Fibroblast of peridontal ligament (primary cell): ENCODE data around the gene GAS6.
A peak's percentile ranks its signal among the peaks of the same experiment; 100 is the strongest.
"Not testable (repeated sequence)": the region's sequence is repeated elsewhere in the genome, so short reads cannot be mapped to it uniquely, and the experiment has no call there.

ENCODE experiments used
- DNase-seq: peaks from one replicate; pipeline ENCODE4 v3.0.0-alpha.2; 2010; ENCODE audit errors: extremely low read depth

GAS6 gene

DNA sequence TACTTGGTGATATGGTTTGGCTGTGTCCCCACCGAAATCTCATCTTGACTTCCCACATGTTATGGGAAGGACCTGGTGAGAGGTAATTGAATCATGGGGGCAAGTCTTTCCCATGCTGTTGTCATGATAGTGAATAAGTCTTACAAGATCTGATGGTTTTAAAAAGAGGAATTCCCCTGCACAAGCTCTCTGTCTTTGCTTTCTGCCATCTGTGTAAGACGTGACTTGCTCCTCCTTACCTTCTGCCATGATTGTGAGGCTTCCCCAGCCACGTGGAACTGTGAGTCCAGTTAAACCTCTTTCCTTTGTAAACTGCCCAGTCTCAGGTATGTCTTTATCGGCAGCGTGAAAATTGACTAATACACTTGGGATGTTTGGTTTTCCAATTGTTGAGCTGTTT, 4.0 kb upstream of the GAS6 start:
- DNase-seq = not testable (repeated sequence)

DNA sequence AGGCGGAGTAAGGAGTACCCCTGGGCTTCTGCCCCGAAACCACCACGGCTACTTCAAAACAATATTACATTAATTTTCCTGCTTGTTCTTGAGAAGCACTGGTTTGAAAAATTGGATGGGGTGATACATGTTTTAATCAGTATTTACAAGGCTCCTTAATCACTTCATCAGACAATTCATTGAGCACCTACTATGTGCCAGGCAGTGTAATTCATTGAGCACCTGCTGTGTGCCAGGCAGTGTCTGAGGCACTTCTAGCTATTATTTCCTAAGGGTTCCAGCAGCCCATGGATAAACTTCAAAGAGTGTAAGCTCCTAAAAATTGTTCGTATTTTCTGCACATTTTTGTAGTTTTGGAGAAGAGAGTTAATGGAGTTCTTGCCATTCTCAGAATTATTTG, 1.6 kb upstream of the GAS6 start:
- DNase-seq = no peak

DNA sequence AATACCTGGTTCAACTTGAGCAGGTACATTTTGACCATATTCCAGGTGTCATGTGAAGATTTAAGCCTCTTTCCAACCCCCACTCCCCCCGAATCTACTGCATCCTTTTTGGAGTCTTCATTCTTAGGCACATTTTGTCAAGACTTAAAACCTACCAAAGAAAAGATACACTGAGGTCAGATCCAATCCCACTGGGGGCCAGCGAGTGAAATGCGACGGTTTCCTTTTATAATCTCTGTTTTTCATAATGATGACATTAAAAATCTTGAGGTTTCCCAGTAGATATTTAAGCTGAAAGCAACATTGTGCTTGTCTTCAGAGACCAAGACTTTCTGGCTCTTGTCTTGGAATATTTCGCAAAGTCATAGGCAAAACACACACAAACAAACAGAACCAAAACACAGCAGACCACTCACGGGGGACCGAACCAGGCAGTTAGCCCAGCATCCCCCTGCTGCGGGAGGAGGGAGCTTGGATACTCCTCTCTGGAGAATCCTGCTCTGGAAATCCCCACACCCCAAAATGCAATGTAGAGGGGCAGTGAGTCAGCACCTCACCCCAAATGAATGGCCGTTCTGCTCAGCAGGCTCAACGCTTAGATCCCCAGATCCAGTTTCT, 506 bp upstream of the GAS6 start:
- DNase-seq = peak; percentile 56

DNA sequence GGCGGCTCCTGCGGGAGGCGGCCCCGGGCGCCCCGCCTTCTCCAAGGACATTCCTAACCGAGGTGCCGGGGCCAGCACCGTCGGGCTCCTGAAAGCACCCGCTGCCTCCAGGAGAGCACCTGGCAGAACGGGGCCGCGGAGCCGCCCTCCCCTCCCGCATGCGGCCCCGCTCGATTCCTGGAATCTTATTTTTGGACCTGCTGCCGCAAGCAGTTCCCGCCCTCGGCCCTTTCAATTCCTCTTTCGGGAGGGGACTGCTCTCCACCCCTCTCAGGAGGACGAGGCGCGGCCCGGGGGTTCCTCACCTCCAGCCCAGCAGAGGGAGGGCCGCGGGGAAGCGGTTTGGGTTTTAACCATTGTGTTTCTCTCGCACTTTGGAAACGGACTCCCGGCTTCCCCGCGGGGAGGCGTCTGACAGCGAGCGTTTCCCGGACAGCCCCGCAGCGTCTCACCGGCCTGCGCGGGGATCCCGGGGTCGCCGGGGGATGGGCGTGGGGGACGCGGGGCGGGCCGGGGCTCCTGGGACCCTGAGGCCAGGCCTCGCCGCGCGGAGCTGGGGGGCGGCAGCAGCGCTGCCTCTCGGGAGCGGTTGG, 849 bp downstream of the GAS6 start:
- peak; percentile 34 for DNase-seq

DNA sequence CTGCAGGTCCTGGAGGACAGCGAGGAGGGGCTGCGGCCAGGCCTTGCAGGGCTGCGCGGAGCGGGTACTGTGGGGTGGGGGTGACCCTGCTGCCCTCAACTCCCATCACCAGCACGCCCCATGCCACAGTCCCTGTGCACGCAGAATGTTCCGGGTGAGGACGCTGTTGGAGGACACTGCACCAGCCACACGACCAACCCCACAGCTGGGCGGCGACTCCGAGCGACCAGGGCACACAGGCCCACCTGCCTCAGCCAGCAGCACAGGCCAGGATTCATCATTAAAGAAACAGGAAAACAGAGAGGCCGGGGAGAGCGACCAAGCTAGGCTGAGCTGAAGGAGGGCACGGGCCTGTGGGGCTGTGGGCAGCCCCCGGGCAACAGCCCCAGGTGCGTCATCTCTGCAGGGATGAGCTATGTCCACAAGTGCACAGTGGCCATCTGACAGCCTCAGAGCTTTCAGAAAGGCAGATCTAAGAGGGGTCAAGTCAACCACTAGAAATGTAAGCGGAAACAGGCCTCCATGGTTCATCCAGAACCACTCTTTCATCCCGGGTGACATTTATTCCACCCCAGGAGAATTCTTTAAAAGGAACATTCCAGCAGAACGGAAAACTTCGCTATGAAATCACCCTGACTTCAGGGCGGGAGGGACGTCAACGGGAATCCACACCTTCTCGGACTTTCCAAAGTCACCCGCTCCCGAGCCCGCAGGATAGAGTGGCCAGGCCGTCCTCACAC, 1.5 kb downstream of the GAS6 start:
- DNase-seq = peak; percentile 38

DNA sequence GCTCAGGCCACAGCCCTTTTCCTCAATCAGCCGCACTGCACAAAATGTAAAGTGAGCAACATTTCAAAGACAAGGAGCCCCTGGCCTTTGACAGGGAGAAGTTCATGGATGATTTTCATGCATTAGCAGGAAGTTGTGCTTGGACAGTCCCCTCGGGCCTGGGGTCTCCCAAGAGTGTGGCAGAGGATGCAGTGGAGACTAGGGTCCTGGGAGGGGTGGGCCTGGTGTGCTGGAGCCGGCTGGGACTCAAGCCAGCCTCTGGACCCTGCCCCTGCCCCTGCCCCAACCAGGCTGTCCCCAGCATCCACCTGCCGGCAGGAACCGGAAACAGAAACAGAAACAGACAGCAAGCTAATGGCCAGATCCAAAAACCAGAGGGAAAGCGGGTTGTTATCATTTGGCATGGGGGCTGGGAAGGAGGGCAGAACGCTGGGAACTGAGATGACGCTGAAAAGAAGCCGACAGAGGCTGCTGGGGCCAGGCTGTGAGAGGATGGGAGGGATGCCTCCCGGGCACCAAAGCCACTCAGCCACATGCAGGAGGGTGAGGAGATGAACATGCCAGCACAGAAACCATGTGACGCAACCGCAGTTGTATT, 2.3 kb downstream of the GAS6 start:
- DNase-seq = no peak

DNA sequence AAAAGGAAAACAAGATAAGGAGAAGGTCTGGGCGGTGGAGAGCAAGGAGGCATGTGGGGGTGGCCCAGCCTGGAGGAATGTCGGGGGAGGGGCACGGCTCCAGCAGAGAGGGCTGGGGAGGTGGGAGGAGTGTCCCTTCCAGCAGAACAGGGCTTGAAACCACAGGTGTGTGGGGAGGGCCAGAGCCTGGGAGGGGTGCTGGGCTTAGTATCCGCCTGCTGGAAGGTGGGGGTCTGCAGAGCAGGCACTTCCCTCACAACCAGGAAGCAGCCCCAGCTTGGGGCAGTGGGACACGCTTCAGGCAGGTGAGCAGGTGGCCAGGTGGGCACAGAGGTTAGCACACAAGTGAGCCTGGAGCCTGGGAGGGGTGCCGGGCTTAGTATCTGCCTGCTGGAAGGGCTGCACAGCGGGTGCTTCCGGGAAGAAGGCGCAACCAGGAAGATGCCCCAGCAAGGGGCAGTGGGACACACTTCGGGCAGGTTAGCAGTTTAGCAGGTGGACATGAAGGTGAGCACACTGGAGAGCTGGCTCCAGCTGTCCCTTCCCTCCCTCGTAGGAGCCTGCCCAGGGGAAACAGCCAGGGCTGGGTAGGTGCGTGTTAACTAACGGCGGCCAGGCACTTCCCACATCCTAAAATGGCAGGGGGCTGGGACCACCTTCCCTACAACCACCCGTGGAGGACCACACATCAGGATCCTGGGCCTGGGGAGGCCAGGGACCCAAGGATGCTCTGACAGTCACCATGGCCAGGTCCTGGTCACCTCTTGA, 3.0 kb downstream of the GAS6 start:
- no peak for DNase-seq

DNA sequence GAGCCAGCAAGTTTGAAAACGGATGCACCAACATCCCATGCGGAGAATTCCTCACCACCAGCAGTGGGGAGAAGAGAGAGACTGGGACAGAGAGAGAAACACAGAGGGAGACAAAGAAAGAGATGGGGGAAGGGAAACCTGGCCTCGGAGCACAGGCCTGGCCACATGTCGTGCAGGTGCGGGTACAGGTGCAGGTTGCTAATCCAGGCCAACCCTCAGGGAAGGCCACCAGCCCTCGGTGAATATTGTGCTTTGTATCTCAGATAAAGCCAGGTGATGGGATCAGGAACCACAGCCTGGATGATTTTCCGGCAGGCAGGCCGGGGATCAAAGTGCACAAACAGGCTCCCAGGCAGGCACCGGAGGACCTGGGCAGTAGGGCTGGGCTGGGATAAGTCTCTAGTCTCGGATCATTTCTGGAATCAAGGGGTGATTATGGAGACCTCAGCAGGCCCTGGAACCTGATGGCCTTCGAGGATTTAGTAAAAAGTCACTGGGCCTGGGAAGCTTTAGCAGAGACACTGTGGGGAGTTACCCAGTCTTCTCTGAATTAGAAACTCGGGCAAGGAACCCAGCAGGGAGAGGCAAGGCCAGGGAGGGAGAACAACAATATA, 3.7 kb downstream of the GAS6 start:
- DNase-seq = no peak

DNA sequence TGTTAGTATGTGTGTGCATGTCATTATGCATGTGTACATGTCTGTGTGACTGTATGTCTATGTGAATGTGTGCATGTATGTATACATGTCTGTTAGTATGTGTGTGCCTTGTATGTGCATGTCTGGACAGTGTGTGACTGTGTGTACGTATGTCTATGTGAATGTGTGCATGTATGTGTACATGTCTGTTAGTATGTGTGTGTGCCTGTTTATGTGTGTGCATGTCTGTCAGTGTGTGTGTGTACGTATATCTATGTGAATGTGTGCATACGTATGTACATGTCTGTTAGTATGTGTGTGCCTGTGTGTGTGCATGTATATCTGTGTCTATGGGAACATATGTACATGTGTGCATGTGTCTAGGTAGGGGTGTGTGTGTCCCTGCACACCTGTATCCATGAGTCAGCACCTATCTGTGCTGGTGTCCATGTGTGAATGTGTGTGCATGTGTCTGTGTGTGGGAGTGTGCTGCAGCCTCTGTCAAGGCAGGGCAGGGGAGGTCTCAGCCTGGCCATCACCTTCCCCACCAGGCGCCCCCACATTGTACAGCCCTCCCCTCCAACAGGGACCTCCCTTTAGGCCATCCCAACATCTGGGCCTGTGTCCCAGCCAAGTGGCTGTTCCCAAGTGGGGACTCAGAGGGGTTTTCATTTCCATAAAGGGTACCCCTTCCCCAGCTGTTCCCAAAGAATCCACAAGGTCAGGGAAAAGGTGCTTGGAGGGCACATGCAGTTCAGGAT, 4.4 kb downstream of the GAS6 start:
- no peak for DNase-seq

DNA sequence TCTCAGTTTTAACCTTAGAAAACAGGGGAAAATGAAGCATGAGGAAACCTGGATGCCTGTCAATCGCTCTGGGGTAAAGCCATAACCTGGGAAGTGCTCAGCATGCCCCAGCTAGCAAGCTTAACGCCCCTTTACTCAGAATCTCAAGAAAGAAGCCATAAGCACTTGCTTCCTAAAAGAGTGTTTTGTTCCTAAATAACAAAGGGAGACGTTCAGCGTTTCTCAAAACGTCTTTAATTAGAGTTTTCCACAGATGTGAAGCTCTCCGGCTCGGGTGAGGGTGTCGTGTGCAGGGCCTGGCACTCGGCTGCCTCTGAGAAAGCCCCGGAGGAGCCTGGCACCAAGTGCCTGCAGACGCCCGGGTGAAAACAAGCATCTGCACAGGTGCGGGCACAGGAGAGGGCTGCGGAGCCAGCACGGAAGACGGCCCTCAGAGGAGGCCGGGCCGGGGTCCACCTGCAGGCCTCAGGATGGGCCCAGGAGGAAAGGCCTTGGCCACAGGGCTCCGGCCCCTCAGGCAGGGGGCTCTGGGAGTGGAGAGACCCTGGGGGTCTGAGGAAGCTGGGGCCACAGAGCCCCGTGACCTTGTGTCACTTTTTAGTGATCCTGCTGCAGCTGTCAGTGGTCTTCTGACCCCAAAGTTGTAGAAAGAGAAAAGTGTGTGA, 6.2 kb downstream of the GAS6 start:
- no peak for DNase-seq

DNA sequence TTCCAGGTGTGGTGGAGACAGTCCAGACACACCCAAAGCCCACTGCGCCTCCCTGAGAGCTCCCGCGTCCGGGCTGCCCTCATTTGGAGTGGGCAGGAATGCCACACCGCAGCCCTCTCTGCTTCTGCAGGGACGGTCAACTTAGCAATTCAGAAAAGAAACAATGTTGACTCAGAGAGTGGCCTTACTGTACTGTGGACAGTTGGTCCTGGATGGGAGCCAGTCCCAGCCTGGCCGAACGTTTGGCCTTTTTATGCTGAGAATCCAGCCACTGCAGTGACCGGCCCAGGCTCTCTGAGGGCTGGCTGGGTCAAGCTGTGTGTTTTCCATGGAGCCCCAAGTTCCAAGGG, 7.2 kb downstream of the GAS6 start:
- DNase-seq = peak; percentile 46

DNA sequence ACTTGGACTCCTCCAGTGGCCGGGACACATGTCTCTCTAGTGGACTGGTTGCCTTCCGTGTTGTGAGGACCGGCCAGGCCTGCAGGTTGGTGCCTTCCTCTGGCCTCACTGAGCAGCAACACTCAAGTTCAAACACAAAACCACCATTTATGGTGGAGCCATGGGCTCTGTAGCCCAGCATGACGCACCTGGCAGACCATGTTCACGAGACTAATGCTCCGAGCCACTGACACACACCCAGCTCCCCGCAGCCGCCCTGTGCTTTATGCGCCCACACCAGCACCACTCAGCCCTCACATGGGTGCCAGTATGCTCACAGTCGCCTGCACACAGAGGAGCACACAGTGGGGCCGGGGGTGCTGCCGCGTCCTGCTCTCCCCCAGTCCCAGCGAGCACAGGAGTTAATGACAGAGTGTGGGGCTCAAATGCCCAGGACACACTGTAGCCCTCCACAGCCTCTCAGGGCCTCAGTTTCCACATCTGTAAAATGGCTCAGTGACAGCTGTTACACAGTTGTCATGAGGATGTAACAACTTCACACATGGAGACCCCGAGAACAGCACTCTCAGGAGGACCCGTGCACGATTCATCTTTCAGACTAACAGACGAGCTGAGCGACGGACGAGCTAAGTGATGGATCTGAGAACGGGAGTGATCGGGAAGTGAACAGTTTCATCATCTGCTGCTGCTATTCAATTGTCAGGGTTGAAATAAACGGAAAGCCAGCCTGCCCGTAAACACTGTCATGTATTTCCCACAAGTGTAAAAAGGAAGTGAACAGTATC, 7.8 kb downstream of the GAS6 start:
- no peak for DNase-seq

DNA sequence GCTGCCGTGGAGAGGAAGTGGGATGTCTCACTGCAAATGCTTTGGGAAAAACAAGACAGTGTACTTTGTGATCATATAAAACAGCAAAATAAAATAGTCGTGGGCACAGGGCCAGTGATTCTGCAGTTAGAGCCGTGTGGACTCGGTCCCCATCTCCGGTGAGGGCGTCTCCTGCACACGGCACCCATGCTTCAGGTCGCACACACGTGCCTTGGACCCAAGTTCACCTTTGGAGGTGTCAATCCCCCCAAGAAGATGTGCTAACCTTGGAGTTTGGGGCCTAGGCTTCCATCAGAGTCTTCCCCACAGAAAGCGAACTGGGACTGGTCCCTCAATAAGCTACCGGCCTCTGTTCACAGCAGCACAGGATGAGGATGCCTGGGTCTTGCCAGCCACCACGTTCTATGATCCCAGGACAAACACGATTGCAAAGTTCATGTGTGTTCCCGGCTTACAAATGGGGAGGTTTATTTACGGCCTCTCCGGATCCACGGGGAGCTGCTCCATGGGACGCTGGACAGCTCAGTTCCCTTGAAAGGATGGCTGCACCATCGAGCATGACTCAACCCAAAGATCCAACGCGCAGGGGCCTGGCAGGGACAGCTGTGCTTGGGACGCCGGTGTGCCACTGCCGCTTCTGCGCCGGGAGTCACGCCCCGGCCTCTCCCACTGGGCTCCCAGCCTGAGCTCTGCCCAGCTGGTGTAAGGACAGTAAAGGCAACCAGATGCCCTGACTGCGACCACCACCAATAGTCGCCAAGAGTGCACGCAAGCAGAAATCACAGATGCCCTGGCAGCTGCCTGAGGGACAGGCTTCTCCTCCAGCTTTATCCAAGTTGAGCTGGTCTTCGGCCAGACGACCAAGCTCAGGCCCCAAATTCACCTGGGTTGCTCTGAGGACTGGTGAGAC, 8.6 kb downstream of the GAS6 start:
- DNase-seq = no peak

DNA sequence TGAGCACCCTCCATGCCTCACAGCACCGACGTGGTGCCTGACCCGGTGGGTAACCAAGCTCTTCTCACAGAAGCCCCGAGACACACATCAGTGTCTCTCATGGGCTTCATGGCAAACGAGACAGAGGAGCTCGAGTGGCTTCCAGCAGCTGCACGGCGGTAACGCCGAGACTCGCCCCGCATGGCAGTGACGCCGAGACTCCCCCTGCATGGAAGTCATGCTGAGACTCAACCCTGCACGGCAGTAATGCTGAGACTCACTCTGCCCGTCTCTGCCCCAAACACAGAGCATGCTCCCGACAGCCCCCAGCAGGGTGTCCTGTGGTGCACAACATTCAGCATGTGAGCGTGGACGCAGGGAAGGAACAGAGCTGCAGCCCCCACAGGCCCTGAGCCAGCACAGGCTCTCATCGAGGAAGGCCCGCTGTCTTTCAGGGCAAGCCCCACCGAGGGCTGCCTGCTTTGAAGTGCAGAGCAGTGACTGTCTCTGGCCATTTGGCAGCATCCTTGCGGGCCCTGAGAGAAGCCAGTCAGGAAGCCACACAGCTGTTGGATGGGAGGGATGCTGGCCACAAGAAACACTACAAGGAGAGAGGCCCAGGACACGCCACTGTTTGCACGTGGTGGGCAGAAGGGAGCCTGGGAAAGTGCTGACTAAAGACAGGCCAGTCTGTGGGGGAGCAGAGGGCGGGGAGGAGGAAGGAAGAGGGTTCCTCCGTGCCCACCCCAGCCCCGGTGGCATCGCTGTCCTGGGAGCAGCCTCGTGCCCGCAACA, 9.5 kb downstream of the GAS6 start:
- peak; percentile 59 for DNase-seq

DNA sequence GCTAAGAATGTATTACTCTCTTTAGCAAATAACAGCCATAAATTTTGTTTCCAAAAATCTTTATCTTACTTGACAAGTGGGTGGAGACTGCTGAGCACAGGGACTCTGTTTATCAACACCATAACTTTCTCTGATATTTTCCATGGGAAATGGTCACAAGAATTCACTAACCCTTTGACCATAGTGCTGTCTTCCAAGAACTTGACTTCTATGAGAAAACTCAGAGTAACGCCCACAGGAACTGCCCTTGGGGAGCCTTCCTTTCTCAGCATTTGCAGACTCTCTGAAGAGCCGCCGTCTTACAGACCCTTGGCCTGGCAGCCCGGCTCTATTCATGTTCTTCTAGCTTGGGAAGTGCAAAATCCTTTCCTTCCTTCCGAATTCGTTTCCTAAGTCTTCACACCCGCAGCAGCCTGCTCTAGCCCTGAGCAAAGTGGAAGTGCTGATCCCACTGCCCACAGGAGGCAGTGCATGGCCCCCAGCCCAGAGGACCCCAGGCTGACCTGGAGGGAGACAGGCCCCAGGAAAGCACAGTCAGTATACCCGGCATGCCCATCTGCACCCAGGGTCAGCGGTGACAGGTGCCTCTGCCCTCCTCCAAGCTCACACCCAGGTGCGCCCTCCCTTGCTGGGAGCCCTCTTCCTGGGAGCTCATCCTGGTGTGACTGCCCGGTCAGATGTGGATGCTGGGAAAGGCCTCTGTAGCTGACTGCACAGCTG, 10.2 kb downstream of the GAS6 start:
- peak; percentile 44 for DNase-seq

DNA sequence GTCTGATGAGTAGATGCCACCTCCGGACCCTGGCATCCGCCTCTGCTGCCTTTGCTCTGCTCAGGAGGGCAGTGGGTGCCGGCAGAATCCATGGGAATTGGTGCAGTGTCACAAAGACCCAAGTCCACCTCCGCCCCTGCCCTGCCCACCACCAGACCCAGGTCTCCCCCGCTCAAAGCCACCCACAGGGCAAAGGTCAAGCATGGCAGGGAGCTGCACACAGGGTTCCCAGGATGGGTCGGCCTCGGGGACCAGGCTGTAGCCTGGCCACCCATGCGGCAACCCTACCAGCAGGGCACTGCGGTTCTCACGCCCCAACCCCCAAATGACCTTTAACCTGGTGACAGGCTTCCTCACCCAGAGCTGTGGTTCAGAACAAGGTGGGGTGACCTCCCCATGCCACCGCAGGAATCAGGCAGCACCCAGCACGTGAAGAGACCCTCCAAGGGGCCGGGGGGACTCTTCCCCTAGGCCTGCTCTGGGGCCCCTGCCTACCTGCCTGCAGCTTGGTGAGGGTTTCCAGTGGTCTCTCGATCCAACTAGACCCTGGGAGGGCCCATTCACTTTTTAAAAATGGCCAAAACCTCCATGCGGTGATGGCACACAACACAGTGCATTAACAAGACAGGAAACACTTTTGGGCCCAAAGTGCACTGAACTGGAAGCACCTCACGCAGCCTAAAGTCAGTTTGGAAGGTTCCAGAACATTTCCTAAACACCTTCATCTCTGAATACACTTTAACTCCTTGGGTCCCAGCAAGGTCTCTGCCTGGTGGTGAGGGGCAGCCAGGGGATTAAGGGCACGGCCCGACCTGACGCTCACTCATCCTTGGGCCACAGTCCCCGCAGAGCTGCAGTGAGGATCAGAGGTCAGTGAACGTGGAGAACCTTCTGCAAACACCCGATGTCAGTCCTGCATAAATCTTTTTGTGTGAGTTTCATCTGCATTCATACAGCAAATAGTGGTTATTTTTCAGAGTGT, 11.0 kb downstream of the GAS6 start:
- no peak for DNase-seq
